C4-2B (cell line): ENCODE results near the gene HEXB.

ENCODE experiments used
- H3K27ac ChIP-seq: fragments of 450-650 bp; 2 replicates; pipeline ENCODE4 v1.5.1; 2017
- CTCF ChIP-seq: fragments of 450-650 bp; conservative IDR thresholded peaks from 2 replicates; pipeline ENCODE4 v1.5.1; 2017; ENCODE audit warnings: mild to moderate bottlenecking
- ZFX ChIP-seq: fragments of 450-650 bp; IDR thresholded peaks from 2 replicates; pipeline ENCODE4 v1.6.1; 2017

The HEXB gene

DNA sequence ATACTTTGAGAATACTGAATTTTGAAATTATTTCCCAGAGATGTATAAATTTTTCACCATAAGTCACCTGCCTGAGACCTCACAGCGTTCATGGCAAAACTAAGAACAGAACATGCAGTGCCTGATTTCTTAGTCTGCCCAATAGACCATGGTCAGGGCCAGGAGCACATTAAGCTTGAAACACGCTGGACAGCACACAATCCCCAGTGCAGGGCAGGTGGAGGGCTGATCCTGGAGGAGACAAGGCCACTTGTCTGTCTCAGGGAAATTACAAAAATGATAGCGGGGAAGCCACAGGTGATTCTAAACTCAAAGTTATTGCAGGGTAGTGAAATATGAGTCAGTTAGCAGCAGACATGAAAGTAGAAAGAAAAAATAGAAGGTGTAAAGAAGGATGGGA, 25.9 kb upstream of the HEXB start:
- H3K27ac ChIP-seq, result no peak overlapping the region
- TF ChIP-seq CTCF, result no peak
- TF ChIP-seq ZFX, result no peak

DNA sequence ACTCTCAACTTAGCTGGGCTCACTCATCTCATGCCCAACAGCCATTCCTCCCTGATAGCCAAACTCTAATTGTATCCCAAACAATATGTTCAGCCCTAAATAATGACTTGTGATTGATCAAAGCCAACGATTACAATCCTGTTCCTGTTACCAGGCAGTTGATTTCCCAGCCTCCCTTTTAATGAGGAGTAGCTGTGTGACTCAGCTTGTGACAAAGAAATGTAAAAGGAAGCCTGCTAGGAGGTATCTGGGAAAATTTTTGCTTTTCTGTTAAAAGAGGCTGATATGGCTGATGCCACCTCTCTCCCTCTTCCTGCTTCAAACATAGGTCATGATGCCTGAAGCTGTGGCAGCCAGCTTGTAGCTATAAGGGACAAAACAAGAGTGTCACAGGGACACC, 24.9 kb upstream of the HEXB start:
- TF ChIP-seq CTCF (no peak), ZFX (no peak)
- no peak overlapping the region for H3K27ac ChIP-seq

GRCh38 chr5:74660873-74661272, 24.2 kb upstream of the HEXB start:
- no peak overlapping the region for H3K27ac ChIP-seq
- TF ChIP-seq CTCF, result no peak

- TF ChIP-seq CTCF, result no peak
- no peak for TF ChIP-seq ZFX
- H3K27ac ChIP-seq, result no peak overlapping the region
Observed at GRCh38 chr5:74664551-74664950, 20.5 kb upstream of the HEXB start.

- TF ChIP-seq ZFX (no peak), CTCF (no peak)
- no peak overlapping the region for H3K27ac ChIP-seq
Observed at GRCh38 chr5:74665273-74665672, 19.8 kb upstream of the HEXB start.

DNA sequence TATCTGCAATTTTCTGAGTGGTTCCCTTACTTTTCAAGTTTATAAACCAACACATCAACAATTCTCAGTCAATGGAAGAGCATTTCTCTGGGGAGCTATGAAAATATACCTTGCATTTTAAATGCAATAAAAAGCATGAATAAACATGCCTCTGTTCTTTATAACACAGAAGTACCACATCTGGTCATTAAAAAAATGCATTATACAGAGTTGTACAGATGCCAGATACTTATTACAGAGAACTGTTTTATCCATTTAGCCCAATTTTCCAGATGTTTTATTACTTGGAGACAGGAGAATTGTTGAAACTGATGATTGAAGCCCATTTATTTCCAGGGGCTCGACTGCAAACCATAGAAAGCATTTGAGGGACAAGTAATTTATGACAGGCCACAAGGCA, 19.2 kb upstream of the HEXB start:
- no peak overlapping the region for H3K27ac ChIP-seq
- TF ChIP-seq CTCF, result no peak
- no peak for TF ChIP-seq ZFX

DNA sequence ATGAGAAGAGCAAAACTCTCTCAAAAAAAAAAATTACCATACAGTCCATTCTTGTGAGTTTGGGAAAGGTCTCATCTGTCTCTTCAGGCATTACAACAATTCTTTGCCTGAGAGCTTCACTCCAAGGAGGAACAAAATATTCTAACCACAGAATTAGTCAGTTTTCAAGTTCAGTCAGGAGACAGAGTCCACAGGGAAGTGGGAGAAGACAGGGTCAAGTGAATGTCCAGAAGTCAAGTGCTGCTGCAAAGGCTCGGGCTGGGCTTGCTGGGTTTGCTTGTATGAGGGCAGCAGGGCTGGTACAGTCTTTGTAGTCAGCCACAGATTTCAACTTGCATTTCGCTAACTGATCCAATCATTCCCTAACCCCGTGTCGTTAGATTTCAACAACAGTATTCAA, 17.6 kb upstream of the HEXB start:
- H3K27ac ChIP-seq, result no peak overlapping the region
- TF ChIP-seq ZFX (no peak), CTCF (no peak)
